NCI-H1092 (cell line): ENCODE results near the gene PLXNB3.
A peak's percentile ranks its signal among the peaks of the same experiment; 100 is the strongest.

Experiments
- DNase-seq: peaks from one replicate; lab custom pipeline; 2025; lab: John Stamatoyannopoulos, UW

The PLXNB3 gene

GRCh38 chrX:153761863-153762262, 2.2 kb upstream of the PLXNB3 start:
- DNase-seq, result no peak

- no peak for DNase-seq
These were observed 1.3 kb upstream of the PLXNB3 start for GRCh38 chrX:153762626-153763173.

- no peak for DNase-seq
These were observed 634 bp upstream of the PLXNB3 start for GRCh38 chrX:153763298-153763932.

- DNase-seq, result no peak
These were observed 713 bp downstream of the PLXNB3 start for GRCh38 chrX:153764786-153765137.

GRCh38 chrX:153765138-153766079, 1.4 kb downstream of the PLXNB3 start:
- peak; percentile 6 for DNase-seq

- peak; percentile 48 for DNase-seq
These were observed 2.2 kb downstream of the PLXNB3 start for GRCh38 chrX:153766098-153766817.

- peak; percentile 73 for DNase-seq
These were observed 3.0 kb downstream of the PLXNB3 start for GRCh38 chrX:153766871-153767673.

- DNase-seq, result no peak
These were observed 3.6 kb downstream of the PLXNB3 start for GRCh38 chrX:153767674-153768055.

GRCh38 chrX:153768311-153769157, 4.5 kb downstream of the PLXNB3 start:
- no peak for DNase-seq

- no peak for DNase-seq
These were observed 5.3 kb downstream of the PLXNB3 start for GRCh38 chrX:153769158-153769864.

GRCh38 chrX:153769865-153770600, 6.0 kb downstream of the PLXNB3 start:
- DNase-seq, result no peak

- DNase-seq, result no peak
These were observed 6.8 kb downstream of the PLXNB3 start for GRCh38 chrX:153770601-153771414.

GRCh38 chrX:153771415-153772315, 7.6 kb downstream of the PLXNB3 start:
- DNase-seq, result no peak

GRCh38 chrX:153772316-153773217, 8.5 kb downstream of the PLXNB3 start:
- no peak for DNase-seq

GRCh38 chrX:153773218-153773611, 9.2 kb downstream of the PLXNB3 start:
- no peak for DNase-seq
